ENCODE data around the gene CYP27A1. TPM values are rescaled to one million over a fixed set of nuclear protein-coding genes. Genes with fewer than 3 reads are reported as not detected.

CYP27A1 gene
- total and polyA plus RNA-seq, 4 donors, result 112 to 354 (median 305) TPM

DNA sequence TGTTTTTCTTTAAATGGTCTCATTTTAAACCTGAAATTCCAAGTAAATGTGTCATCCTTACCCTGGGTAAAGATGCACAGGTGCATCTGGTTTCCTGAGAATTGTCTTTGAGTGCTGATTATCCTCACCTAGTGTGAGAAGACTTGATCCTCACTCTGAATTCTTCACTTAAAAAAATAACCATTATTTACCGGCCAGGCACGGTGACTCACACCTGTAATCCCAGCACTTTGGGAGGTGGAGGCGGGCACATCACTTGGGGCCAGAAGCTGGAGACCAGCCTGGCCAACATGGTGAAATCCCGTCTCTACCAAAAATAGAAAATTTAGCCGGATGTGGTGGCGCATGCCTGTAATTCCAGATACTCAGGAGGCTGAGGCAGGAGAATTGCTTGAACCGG lies 67.8 kb downstream of the CYP27A1 start (continued):
- TF ChIP-seq, protein P1, sequence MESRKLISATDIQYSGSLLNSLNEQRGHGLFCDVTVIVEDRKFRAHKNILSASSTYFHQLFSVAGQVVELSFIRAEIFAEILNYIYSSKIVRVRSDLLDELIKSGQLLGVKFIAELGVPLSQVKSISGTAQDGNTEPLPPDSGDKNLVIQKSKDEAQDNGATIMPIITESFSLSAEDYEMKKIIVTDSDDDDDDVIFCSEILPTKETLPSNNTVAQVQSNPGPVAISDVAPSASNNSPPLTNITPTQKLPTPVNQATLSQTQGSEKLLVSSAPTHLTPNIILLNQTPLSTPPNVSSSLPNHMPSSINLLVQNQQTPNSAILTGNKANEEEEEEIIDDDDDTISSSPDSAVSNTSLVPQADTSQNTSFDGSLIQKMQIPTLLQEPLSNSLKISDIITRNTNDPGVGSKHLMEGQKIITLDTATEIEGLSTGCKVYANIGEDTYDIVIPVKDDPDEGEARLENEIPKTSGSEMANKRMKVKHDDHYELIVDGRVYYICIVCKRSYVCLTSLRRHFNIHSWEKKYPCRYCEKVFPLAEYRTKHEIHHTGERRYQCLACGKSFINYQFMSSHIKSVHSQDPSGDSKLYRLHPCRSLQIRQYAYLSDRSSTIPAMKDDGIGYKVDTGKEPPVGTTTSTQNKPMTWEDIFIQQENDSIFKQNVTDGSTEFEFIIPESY (IDR thresholded peaks at IDR 0.05), result no peak
- TF ChIP-seq TAF1 (conservative IDR thresholded peaks at IDR 0.05), result no peak

DNA sequence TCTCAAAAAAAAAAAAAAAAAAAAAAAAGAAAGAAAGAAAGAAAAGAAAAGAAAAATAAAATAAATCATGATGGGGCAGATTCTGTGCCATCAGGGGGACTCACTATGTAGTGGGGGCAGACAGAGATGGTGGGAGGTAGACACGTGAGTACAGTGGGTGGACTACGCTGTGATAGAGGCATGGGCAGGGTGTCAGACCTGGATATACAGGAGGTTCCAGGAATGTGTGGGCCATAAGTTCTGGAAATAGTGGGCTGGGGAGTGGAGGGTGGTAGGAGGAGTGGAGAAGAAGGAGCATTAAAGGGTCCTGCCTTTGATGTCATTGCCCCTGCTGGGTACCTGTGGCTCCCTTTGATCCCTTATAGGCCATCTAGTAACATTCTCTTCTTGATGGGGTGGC lies 68.8 kb downstream of the CYP27A1 start:
- H3K27ac ChIP-seq (ENCODE audit: low read depth in 1 of 2, low read length in 2 of 2), result no peak overlapping the region
- H3K4me1 ChIP-seq (ENCODE audit: control insufficient read depth in 4 of 4, insufficient read depth in 4 of 4, low read length in 3 of 4), result no peaks in the 10 kb centered on the region
- no peaks in the 10 kb centered on the region for H3K36me3 ChIP-seq (ENCODE audit: control insufficient read depth in 4 of 4, insufficient read depth in 3 of 4, low read depth in 1 of 4, low read length in 3 of 4)
- no peak for DNase-seq (ENCODE audit: low spot score)
- no peak overlapping the region for H3K9ac ChIP-seq (ENCODE audit: low read depth in 1 of 2, low read length in 2 of 2)
- WGBS, result 89% methylated on average over 2 of the region's 2 CpGs
- H3K4me3 ChIP-seq (ENCODE audit: low read depth in 1 of 3, low read length in 3 of 3), result no peak overlapping the region
- peaks cover 0 to 9% (median 5%) of the 10 kb centered on the region in 4 donors for H3K27me3 ChIP-seq (ENCODE audit: control insufficient read depth in 4 of 4, insufficient read depth in 4 of 4, low read length in 3 of 4)
- no peak for TF ChIP-seq JUND (IDR thresholded peaks at IDR 0.05)
- no peak for TF ChIP-seq RAD21 (IDR thresholded peaks at IDR 0.05)
- TF ChIP-seq, protein P2, sequence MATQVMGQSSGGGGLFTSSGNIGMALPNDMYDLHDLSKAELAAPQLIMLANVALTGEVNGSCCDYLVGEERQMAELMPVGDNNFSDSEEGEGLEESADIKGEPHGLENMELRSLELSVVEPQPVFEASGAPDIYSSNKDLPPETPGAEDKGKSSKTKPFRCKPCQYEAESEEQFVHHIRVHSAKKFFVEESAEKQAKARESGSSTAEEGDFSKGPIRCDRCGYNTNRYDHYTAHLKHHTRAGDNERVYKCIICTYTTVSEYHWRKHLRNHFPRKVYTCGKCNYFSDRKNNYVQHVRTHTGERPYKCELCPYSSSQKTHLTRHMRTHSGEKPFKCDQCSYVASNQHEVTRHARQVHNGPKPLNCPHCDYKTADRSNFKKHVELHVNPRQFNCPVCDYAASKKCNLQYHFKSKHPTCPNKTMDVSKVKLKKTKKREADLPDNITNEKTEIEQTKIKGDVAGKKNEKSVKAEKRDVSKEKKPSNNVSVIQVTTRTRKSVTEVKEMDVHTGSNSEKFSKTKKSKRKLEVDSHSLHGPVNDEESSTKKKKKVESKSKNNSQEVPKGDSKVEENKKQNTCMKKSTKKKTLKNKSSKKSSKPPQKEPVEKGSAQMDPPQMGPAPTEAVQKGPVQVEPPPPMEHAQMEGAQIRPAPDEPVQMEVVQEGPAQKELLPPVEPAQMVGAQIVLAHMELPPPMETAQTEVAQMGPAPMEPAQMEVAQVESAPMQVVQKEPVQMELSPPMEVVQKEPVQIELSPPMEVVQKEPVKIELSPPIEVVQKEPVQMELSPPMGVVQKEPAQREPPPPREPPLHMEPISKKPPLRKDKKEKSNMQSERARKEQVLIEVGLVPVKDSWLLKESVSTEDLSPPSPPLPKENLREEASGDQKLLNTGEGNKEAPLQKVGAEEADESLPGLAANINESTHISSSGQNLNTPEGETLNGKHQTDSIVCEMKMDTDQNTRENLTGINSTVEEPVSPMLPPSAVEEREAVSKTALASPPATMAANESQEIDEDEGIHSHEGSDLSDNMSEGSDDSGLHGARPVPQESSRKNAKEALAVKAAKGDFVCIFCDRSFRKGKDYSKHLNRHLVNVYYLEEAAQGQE (IDR thresholded peaks at IDR 0.05), result no peak
- TF ChIP-seq NR2F2 (IDR thresholded peaks at IDR 0.05), result no peak
- no peak for TF ChIP-seq GABPA (IDR thresholded peaks at IDR 0.05 in 1 of 2, conservative IDR thresholded peaks at IDR 0.05 in 1 of 2)
- no peak for TF ChIP-seq TAF1 (conservative IDR thresholded peaks at IDR 0.05)
- TF ChIP-seq, protein P3, sequence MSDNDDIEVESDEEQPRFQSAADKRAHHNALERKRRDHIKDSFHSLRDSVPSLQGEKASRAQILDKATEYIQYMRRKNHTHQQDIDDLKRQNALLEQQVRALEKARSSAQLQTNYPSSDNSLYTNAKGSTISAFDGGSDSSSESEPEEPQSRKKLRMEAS (IDR thresholded peaks at IDR 0.05), result no peak
- H3K9me3 ChIP-seq (ENCODE audit: control insufficient read depth in 4 of 4, low read length in 3 of 4), result no peaks in the 10 kb centered on the region

DNA sequence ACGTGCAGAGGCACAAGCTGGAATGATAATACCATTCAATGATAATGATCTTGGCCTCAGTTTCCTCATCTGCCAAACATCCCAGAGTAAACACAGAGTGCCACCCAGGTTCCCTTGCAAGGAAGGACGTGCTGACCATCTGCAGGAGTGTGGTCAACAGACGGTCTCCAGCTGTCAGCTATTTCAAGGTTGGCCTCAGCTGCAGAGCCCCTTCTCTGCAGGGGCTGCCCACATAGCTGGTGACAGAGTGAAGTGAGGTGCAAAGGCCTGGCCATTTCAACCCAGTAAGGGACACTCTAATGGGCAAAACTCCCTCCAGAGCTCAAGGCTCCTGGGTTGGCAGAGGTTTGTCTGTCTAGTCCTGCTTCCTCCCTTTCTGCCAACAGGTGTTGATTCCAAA lies 69.3 kb downstream of the CYP27A1 start:
- TF ChIP-seq, protein P4, sequence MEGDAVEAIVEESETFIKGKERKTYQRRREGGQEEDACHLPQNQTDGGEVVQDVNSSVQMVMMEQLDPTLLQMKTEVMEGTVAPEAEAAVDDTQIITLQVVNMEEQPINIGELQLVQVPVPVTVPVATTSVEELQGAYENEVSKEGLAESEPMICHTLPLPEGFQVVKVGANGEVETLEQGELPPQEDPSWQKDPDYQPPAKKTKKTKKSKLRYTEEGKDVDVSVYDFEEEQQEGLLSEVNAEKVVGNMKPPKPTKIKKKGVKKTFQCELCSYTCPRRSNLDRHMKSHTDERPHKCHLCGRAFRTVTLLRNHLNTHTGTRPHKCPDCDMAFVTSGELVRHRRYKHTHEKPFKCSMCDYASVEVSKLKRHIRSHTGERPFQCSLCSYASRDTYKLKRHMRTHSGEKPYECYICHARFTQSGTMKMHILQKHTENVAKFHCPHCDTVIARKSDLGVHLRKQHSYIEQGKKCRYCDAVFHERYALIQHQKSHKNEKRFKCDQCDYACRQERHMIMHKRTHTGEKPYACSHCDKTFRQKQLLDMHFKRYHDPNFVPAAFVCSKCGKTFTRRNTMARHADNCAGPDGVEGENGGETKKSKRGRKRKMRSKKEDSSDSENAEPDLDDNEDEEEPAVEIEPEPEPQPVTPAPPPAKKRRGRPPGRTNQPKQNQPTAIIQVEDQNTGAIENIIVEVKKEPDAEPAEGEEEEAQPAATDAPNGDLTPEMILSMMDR (IDR thresholded peaks at IDR 0.05; ENCODE audit: low read depth, low read length, missing input control), result no peak
- no peak for TF ChIP-seq HNF4A (conservative IDR thresholded peaks at IDR 0.05)
- H3K9ac ChIP-seq (ENCODE audit: low read depth in 1 of 2, low read length in 2 of 2), result no peak overlapping the region
- H3K27ac ChIP-seq (ENCODE audit: low read depth in 1 of 2, low read length in 2 of 2), result no peak overlapping the region
- no peaks in the 10 kb centered on the region for H3K4me1 ChIP-seq (ENCODE audit: control insufficient read depth in 4 of 4, insufficient read depth in 4 of 4, low read length in 3 of 4)
- no peaks in the 10 kb centered on the region for H3K36me3 ChIP-seq (ENCODE audit: control insufficient read depth in 4 of 4, insufficient read depth in 3 of 4, low read depth in 1 of 4, low read length in 3 of 4)
- H3K9me3 ChIP-seq (ENCODE audit: control insufficient read depth in 4 of 4, low read length in 3 of 4), result no peaks in the 10 kb centered on the region
- WGBS, result 61% methylated on average over 3 of the region's 3 CpGs
- no peak overlapping the region for H3K4me3 ChIP-seq (ENCODE audit: low read depth in 1 of 3, low read length in 3 of 3)
- no peak for DNase-seq (ENCODE audit: low spot score)
- peaks cover 0 to 9% (median 5%) of the 10 kb centered on the region in 4 donors for H3K27me3 ChIP-seq (ENCODE audit: control insufficient read depth in 4 of 4, insufficient read depth in 4 of 4, low read length in 3 of 4)
